ENCODE measurements around the gene STRBP. TPM values are rescaled to one million over a fixed set of nuclear protein-coding genes. Genes with fewer than 3 reads are reported as not detected.
A peak's percentile ranks its signal among the peaks of the same experiment; 100 is the strongest.

The STRBP gene
- 10 to 100 TPM; 29.9 to 35.0 TPM for total RNA-seq
- 10 to 100 TPM; 18.2 to 28.7 (median 19.9) TPM for polyA plus RNA-seq
- total RNA-seq, result 36.4 to 125 (median 55.7) reads per million in 6 experiments

- POLR2A ChIA-PET, result interaction anchor here (0.6 to 1.6 kb wide), 6 partner anchors 26 to 364 kb away, joined by 3 to 6 read pairs (median 4); partner anchors contain the start of gene RC3H2
- ATAC-seq, result peak; percentile 88 to 89
- peaks cover 20 to 41% (median 40%) of the 10 kb centered on the region in 4 donors for H3K4me1 Mint-ChIP-seq
- H3K27ac Mint-ChIP-seq, result peak within 1 kb of the TSS; percentile 57 to 93 (median 79)
- peak within 1 kb of the TSS; percentile 72 to 96 (median 82) for H3K4me3 Mint-ChIP-seq
- DNase-seq, result peak; percentile 89 to 97 (median 95)
- H3K36me3 Mint-ChIP-seq, result no peaks in the 10 kb centered on the region
- no peaks in the 10 kb centered on the region for H3K9me3 Mint-ChIP-seq
- H3K27me3 Mint-ChIP-seq, result no peaks in the 10 kb centered on the region
Measured at GRCh38 chr9:123268465-123269259, at the start of gene STRBP. Gene STRBP, minus strand, starts transcription at chr9:123268586. Its CDS starts 84,452 bp downstream, at chr9:123184134.

GRCh38 chr9:123316053-123316718 is 47.8 kb upstream of the STRBP start:
- H3K27ac Mint-ChIP-seq, result no peak overlapping the region
- no peaks in the 10 kb centered on the region for H3K36me3 Mint-ChIP-seq
- no peak overlapping the region for H3K4me3 Mint-ChIP-seq
- ATAC-seq (no peak), DNase-seq (no peak)
- peaks cover 0 to 2% (median 0%) of the 10 kb centered on the region in 5 donors for H3K27me3 Mint-ChIP-seq
- no peaks in the 10 kb centered on the region for H3K9me3 Mint-ChIP-seq
- POLR2A ChIA-PET, result no interaction called here
- H3K4me1 Mint-ChIP-seq, result peaks cover 5 to 28% (median 10%) of the 10 kb centered on the region in 4 donors

- Mint-ChIP-seq H3K4me1 (peaks cover 5 to 26% (median 6%) of the 10 kb centered on the region in 4 donors), H3K27ac (no peak overlapping the region), H3K4me3 (no peak overlapping the region), H3K27me3 (peaks cover 0 to 2% (median 0%) of the 10 kb centered on the region in 5 donors), H3K9me3 (no peaks in the 10 kb centered on the region), H3K36me3 (no peaks in the 10 kb centered on the region)
- POLR2A ChIA-PET, result no interaction called here
- ATAC-seq (no peak), DNase-seq (no peak)
Measured at GRCh38 chr9:123315635-123316034, 47.2 kb upstream of the STRBP start.

GRCh38 chr9:123314617-123315016 is 46.2 kb upstream of the STRBP start:
- POLR2A ChIA-PET, result interaction anchor here (0.8 kb wide), 1 partner anchor 8 kb away, joined by 3 read pairs; no protein-coding TSS in a partner anchor
- no peaks in the 10 kb centered on the region for H3K9me3 Mint-ChIP-seq
- no peak overlapping the region for H3K4me3 Mint-ChIP-seq
- ATAC-seq, result no peak
- peaks cover 3 to 21% (median 5%) of the 10 kb centered on the region in 4 donors for H3K4me1 Mint-ChIP-seq
- H3K36me3 Mint-ChIP-seq, result no peaks in the 10 kb centered on the region
- no peak for DNase-seq
- peaks cover 0 to 2% (median 0%) of the 10 kb centered on the region in 5 donors for H3K27me3 Mint-ChIP-seq
- H3K27ac Mint-ChIP-seq, result peak overlapping the region in 1 of 10 donors; percentile 7

- no peak overlapping the region for H3K27ac Mint-ChIP-seq
- H3K36me3 Mint-ChIP-seq, result no peaks in the 10 kb centered on the region
- H3K4me1 Mint-ChIP-seq, result peaks cover 3 to 15% (median 5%) of the 10 kb centered on the region in 4 donors
- H3K9me3 Mint-ChIP-seq, result no peaks in the 10 kb centered on the region
- no peak for ATAC-seq
- DNase-seq, result no peak
- no peak overlapping the region for H3K4me3 Mint-ChIP-seq
- POLR2A ChIA-PET, result no interaction called here
- H3K27me3 Mint-ChIP-seq, result peaks cover 0 to 2% (median 0%) of the 10 kb centered on the region in 5 donors
Measured at GRCh38 chr9:123312306-123312877, 44.0 kb upstream of the STRBP start.

- peak overlapping the region in 1 of 10 donors; percentile 19 for H3K27ac Mint-ChIP-seq
- no peaks in the 10 kb centered on the region for H3K27me3 Mint-ChIP-seq
Measured at GRCh38 chr9:123311250-123311752, 42.9 kb upstream of the STRBP start.

GRCh38 chr9:123310551-123311249 is 42.3 kb upstream of the STRBP start:
- Mint-ChIP-seq H3K27ac (peak overlapping the region in 1 of 10 donors; percentile 19), H3K4me3 (no peak overlapping the region), H3K36me3 (no peaks in the 10 kb centered on the region), H3K9me3 (no peaks in the 10 kb centered on the region), H3K27me3 (no peaks in the 10 kb centered on the region), H3K4me1 (peaks cover 3 to 11% (median 7%) of the 10 kb centered on the region in 4 donors)
- DNase-seq (no peak), ATAC-seq (no peak)
- POLR2A ChIA-PET, result interaction anchor here (0.8 kb wide), 1 partner anchor 13 kb away, joined by 3 read pairs; no protein-coding TSS in a partner anchor

More at GRCh38 chr9:123311250-123311752, 42.9 kb upstream of the STRBP start:
- ATAC-seq (no peak), DNase-seq (no peak)
- Mint-ChIP-seq H3K36me3 (no peaks in the 10 kb centered on the region), H3K9me3 (no peaks in the 10 kb centered on the region), H3K4me3 (no peak overlapping the region), H3K4me1 (peaks cover 3 to 13% (median 5%) of the 10 kb centered on the region in 4 donors)
- POLR2A ChIA-PET, result no interaction called here

- Mint-ChIP-seq H3K27ac (no peak overlapping the region), H3K4me1 (peaks cover 9 to 22% (median 17%) of the 10 kb centered on the region in 4 donors), H3K36me3 (no peaks in the 10 kb centered on the region), H3K27me3 (no peaks in the 10 kb centered on the region), H3K9me3 (no peaks in the 10 kb centered on the region), H3K4me3 (no peak overlapping the region)
- POLR2A ChIA-PET, result no interaction called here
- DNase-seq (no peak), ATAC-seq (no peak)
Measured at GRCh38 chr9:123309611-123310010, 41.2 kb upstream of the STRBP start.

- Mint-ChIP-seq H3K4me3 (peak overlapping the region in 1 of 10 donors; percentile 73), H3K9me3 (no peaks in the 10 kb centered on the region), H3K27ac (peak overlapping the region in 3 of 10 donors; percentile 40 to 68 (median 58)), H3K27me3 (no peaks in the 10 kb centered on the region), H3K4me1 (peaks cover 19 to 45% (median 42%) of the 10 kb centered on the region in 4 donors), H3K36me3 (no peaks in the 10 kb centered on the region)
- DNase-seq (no peak), ATAC-seq (no peak)
- POLR2A ChIA-PET, result no interaction called here
Measured at GRCh38 chr9:123305879-123306278, 37.5 kb upstream of the STRBP start.

GRCh38 chr9:123304340-123304691 is 35.9 kb upstream of the STRBP start:
- POLR2A ChIA-PET, result interaction anchor here (0.6 to 2.1 kb wide), 3 partner anchors 35 to 323 kb away, joined by 5 to 16 read pairs (median 6); no protein-coding TSS in a partner anchor
- H3K27me3 Mint-ChIP-seq, result no peaks in the 10 kb centered on the region
- peak overlapping the region; percentile 64 to 93 (median 83) for H3K4me3 Mint-ChIP-seq
- peaks cover 19 to 53% (median 46%) of the 10 kb centered on the region in 4 donors for H3K4me1 Mint-ChIP-seq
- DNase-seq, result no peak
- ATAC-seq, result no peak
- no peaks in the 10 kb centered on the region for H3K36me3 Mint-ChIP-seq
- no peaks in the 10 kb centered on the region for H3K9me3 Mint-ChIP-seq
- peak overlapping the region in 9 of 10 donors; percentile 81 to 96 (median 89) for H3K27ac Mint-ChIP-seq

- Mint-ChIP-seq H3K27ac (peak overlapping the region; percentile 70 to 92 (median 83)), H3K4me1 (peaks cover 19 to 53% (median 46%) of the 10 kb centered on the region in 4 donors), H3K36me3 (no peaks in the 10 kb centered on the region), H3K9me3 (no peaks in the 10 kb centered on the region), H3K27me3 (no peaks in the 10 kb centered on the region), H3K4me3 (peak overlapping the region; percentile 48 to 79 (median 62))
- peak in 6 of 10 donors; percentile 7 to 47 (median 28) for DNase-seq
- POLR2A ChIA-PET, result no interaction called here
- ATAC-seq, result peak; percentile 50 to 53
Measured at GRCh38 chr9:123302348-123303214, 34.2 kb upstream of the STRBP start.
